GM13976 (cell line): ENCODE results near the gene ITPR1.

Experiments
- DNase-seq: peaks from one replicate; pipeline ENCODE4 v3.0.0; 2012; ENCODE audit warnings: low spot score
- in situ Hi-C: fragments of 300-500 bp; cut with MboI; formaldehyde crosslinking; loops from one replicate; pipeline ENCODE4 v1.12.0; 2022; ENCODE audit warnings: low sequenced_read_pairs, mixed read lengths, inconsistent platforms; ENCODE audit not compliant: unreplicated experiment
- TF ChIP-seq, protein P1 (sequence below): IDR thresholded peaks from 2 replicates; pipeline ENCODE4 v1.5.1; 2012; ENCODE audit warnings: borderline replicate concordance, mild to moderate bottlenecking; ENCODE audit not compliant: insufficient read depth; ENCODE audit errors: extremely low read depth, missing control alignments, control extremely low read depth

The ITPR1 gene

DNA sequence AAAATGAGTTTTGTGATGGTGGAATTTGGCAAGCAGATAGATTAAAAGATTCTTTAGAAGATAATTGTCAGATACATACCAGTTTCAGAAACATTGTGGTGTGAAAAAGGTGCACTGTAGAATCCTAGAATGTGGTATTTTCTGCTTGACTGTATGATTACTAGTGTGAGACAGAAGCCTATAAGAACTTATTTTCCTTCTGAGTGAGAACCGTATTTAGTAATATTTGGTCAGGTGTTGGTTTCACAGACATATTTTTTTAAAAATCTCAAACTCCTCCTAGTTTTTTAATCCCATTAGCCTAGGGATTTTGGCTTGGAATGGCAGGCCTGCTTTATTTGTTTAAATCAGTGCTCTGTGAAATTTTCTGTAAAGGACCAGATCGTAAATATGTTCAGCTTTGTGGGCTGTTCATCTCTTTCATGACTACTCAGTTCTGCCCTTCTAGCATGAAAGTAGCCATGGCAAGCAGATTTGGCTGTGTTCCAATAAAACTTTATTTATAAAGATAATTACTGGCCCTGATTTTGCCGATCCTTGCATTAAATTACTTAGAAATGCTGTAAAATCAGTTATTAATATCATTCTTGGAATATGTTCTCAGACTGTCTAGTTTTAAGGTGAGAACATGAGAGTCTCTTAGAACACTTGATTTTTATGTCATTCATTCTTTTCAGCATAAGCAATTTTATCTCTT is 205.1 kb downstream of the ITPR1 start:
- DNase-seq: no peak
- in situ Hi-C loops: no loop called here
- TF ChIP-seq, protein P1, sequence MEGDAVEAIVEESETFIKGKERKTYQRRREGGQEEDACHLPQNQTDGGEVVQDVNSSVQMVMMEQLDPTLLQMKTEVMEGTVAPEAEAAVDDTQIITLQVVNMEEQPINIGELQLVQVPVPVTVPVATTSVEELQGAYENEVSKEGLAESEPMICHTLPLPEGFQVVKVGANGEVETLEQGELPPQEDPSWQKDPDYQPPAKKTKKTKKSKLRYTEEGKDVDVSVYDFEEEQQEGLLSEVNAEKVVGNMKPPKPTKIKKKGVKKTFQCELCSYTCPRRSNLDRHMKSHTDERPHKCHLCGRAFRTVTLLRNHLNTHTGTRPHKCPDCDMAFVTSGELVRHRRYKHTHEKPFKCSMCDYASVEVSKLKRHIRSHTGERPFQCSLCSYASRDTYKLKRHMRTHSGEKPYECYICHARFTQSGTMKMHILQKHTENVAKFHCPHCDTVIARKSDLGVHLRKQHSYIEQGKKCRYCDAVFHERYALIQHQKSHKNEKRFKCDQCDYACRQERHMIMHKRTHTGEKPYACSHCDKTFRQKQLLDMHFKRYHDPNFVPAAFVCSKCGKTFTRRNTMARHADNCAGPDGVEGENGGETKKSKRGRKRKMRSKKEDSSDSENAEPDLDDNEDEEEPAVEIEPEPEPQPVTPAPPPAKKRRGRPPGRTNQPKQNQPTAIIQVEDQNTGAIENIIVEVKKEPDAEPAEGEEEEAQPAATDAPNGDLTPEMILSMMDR: no peak

DNA sequence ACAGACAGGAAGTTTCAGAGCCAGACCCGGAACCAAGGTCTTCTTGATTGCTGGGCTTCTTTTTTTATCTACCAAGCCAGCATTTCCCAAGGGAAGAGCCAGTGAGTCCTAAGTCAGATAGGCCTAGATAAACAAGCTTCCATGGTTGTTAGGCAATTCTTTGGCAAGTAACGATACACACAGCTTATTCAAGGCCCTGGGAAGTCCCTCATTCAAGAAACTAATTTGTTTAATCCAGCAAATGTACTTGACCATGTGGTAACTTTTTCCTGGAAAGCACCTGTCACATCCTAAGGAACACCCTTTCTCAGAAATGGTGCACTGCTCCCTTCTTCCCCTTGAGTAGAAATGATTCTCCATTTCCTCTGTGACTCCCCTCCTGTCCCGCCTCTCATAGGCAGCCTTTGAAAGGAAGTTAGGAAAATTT is 209.9 kb downstream of the ITPR1 start:
- TF ChIP-seq, protein P1: no peak

DNA sequence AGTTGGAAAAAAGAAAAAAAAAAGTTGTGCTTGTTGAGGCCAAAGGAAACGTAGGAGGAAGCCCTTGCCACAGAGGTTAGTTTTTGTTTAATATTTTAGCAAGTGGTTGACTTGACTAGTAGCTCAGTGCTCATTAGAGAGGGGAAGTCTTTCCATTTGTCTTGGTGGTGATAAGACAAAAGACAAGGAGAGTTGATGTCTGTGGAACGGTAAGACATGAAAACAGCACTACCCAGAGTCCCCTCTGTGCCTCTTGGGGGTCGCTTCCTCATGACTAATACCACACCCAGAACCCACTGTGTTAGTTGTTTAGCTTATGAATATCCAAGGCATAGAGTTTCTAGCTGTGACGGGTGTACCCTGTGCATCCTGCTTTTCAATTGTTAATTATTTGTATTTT is 211.4 kb downstream of the ITPR1 start:
- TF ChIP-seq, protein P1: no peak
- in situ Hi-C loops: no loop called here

More for the DNA sequence above, 209.9 kb downstream of the ITPR1 start:
- in situ Hi-C loops: no loop called here
- DNase-seq: no peak

DNA sequence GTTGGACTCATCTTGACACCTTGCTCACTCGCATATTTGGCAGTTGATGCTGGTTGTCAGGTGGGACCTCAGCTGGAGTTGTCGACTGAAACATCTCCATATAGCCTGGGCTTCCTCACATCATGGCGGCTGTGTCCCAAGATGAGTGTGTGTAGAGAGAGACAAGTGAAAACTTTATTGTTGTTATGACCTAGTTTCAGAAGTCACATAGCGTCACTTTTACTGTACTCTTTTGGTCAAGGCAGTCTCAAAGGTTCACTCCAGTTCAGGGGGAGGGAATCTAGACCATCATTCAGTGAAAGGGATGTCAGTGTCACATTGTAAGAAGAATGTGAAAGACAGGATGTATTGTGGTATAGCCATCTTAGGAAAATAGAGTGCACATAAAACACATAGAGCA is 214.2 kb downstream of the ITPR1 start:
- in situ Hi-C loops: no loop called here
- TF ChIP-seq, protein P1: no peak
- DNase-seq: no peak

More for the DNA sequence above, 211.4 kb downstream of the ITPR1 start:
- no peak for DNase-seq

DNA sequence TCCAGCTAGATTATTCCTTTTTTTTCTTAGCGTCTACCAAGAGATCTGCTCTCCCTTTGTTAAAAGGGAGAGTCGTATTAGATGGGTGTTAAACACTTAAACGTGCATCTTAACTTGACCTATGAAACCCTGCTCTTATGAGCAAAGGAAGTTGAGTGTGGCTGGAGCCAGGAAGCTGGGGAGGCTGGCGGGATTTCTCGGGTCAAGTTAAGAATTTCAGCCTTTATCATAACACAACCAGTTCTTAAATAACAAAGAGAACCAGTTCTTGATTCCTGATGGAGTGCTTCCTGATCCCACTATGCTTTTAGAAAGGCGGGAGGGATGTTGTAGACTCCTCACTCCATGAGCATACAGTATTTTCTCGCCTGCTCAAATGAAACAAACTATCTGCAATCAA is 215.1 kb downstream of the ITPR1 start:
- DNase-seq: no peak
- in situ Hi-C loops: no loop called here
- TF ChIP-seq, protein P1: no peak

DNA sequence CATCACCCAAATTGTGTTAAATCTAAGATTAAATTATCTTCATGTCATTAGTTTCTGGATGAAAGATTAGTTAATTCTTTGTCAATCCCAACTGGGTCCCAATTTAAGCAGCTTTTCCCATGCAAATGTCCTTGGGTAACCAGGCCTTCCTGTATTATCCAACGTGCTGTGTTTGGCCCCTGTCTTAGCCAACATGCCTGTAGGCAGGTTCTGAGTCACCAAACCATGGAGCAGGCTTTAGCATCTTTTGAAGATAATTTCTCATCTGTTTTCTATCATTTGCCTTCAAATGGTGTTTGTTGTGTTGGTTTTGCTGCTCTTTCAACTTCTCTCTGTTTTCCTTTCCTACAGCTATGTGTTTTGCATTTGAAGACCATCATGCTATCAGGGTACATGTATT is 216.2 kb downstream of the ITPR1 start:
- no peak for DNase-seq
- TF ChIP-seq, protein P1: no peak
- in situ Hi-C loops: no loop called here

DNA sequence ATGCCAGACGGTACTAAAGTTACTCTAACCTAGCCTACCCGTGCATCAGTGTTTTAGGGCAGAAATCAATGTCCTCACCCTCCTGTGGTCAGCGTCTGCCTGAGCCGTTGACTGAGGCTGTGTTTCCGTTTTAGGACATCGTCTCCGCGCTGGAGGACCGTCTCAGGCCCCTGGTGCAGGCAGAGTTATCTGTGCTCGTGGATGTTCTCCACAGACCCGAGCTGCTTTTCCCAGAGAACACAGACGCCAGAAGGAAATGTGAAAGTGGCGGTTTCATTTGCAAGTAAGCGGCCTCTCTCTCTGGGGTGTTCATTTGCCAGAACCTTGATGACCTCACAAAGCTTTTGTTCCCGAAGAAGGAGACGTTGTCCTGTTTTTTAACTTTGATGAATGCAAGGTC is 217.0 kb downstream of the ITPR1 start:
- in situ Hi-C loops: no loop called here

More for the DNA sequence above, 217.0 kb downstream of the ITPR1 start:
- DNase-seq: no peak
- TF ChIP-seq, protein P1: no peak
